GM23248 (cell line): ENCODE measurements around the gene TMEM74B.

Experiments
- EZH2 ChIP-seq: fragments of 200-600 bp; sonication (generic); IDR thresholded peaks from 2 replicates; pipeline ENCODE4 v1.6.1; 2018; ENCODE audit warnings: antibody characterized with exemption, mild to moderate bottlenecking; ENCODE audit not compliant: insufficient read depth, poor library complexity, severe bottlenecking
- EZH2phosphoT487 ChIP-seq: fragments of 200-600 bp; sonication (generic); IDR thresholded peaks from 2 replicates; pipeline ENCODE4 v1.6.1; 2018; ENCODE audit warnings: antibody characterized with exemption, moderate library complexity, mild to moderate bottlenecking, low read depth; ENCODE audit not compliant: insufficient read depth

GRCh38 chr20:1214838-1215261, 30.1 kb upstream of the TMEM74B start:
- TF ChIP-seq EZH2 (no peak), EZH2phosphoT487 (no peak)
